Esophagus squamous epithelium (tissue), 4 donors: ENCODE measurements around the gene MAD1L1.

ENCODE experiments used
- POLR2A ChIP-seq, 4 donors: fragments of 450-650 bp; IDR thresholded peaks; one replicate each; pipeline ENCODE4 v1.6.1; 2017; ENCODE audit warnings: antibody characterized with exemption in 4 of 4, mild to moderate bottlenecking in 4 of 4, moderate library complexity in 3 of 4
- TF ChIP-seq, protein P1 (sequence below), 6 experiments: fragments of 450-650 bp in 4 of 6; fragments of 200-600 bp in 2 of 6; sonication (generic) in 2 of 6; IDR thresholded peaks; one replicate each; pipeline ENCODE4 v1.5.1; 2016 to 2019; ENCODE audit warnings: antibody characterized with exemption in 6 of 6, mild to moderate bottlenecking in 4 of 6, moderate library complexity in 4 of 6

DNA sequence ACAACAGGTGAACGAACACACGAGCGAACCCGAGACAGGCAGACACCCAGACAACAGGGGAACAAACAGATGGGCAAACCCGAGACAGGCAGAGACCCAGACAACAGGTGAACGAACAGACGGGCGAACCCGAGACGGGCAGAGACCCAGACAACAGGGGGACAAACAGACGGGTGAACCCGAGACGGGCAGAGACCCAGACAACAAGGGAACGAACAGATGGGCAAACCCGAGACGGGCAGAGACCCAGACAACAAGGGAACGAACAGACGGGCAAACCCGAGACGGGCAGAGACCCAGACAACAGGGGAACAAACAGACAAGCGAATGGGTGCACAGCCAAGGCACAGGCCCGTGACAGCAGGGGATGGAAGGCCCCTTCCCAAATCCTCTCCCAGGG, 298.0 kb downstream of the MAD1L1 start:
- no peak for TF ChIP-seq POLR2A (IDR thresholded peaks at IDR 0.05)
- TF ChIP-seq, protein P1, sequence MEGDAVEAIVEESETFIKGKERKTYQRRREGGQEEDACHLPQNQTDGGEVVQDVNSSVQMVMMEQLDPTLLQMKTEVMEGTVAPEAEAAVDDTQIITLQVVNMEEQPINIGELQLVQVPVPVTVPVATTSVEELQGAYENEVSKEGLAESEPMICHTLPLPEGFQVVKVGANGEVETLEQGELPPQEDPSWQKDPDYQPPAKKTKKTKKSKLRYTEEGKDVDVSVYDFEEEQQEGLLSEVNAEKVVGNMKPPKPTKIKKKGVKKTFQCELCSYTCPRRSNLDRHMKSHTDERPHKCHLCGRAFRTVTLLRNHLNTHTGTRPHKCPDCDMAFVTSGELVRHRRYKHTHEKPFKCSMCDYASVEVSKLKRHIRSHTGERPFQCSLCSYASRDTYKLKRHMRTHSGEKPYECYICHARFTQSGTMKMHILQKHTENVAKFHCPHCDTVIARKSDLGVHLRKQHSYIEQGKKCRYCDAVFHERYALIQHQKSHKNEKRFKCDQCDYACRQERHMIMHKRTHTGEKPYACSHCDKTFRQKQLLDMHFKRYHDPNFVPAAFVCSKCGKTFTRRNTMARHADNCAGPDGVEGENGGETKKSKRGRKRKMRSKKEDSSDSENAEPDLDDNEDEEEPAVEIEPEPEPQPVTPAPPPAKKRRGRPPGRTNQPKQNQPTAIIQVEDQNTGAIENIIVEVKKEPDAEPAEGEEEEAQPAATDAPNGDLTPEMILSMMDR (IDR thresholded peaks at IDR 0.05) = no peak
